T follicular helper cell (primary cell): Measurements from ENCODE around the gene PEMT.

ENCODE experiments used
- DNase-seq: peaks from one replicate; pipeline ENCODE4 v3.0.0-alpha.2; 2020; ENCODE audit warnings: low read depth

The PEMT gene

GRCh38 chr17:17503566-17504130, 87.9 kb downstream of the PEMT start:
- DNase-seq, result no peak

GRCh38 chr17:17502741-17503565, 88.6 kb downstream of the PEMT start:
- DNase-seq, result no peak

- DNase-seq, result no peak
These were observed 90.4 kb downstream of the PEMT start for GRCh38 chr17:17500999-17501605.

GRCh38 chr17:17499402-17500145, 91.9 kb downstream of the PEMT start:
- DNase-seq, result no peak

GRCh38 chr17:17498606-17499301, 92.8 kb downstream of the PEMT start:
- no peak for DNase-seq

GRCh38 chr17:17497845-17498520, 93.5 kb downstream of the PEMT start:
- no peak for DNase-seq

- DNase-seq, result no peak
These were observed 94.3 kb downstream of the PEMT start for GRCh38 chr17:17497065-17497844.

- DNase-seq, result peak; percentile 69
These were observed 95.1 kb downstream of the PEMT start, which contains the start of gene RASD1 for GRCh38 chr17:17496189-17497064. Gene RASD1 (minus strand): TSS chr17:17496395. CDS start chr17:17496181, 214 bp downstream.

- DNase-seq, result no peak
These were observed 95.8 kb downstream of the PEMT start for GRCh38 chr17:17495536-17496188.

GRCh38 chr17:17494870-17495535, 96.5 kb downstream of the PEMT start:
- DNase-seq, result no peak

GRCh38 chr17:17494499-17494869, 97.0 kb downstream of the PEMT start:
- no peak for DNase-seq

GRCh38 chr17:17493986-17494466, 97.5 kb downstream of the PEMT start:
- no peak for DNase-seq

- DNase-seq, result no peak
These were observed 98.1 kb downstream of the PEMT start for GRCh38 chr17:17493249-17493985.

- DNase-seq, result no peak
These were observed 98.9 kb downstream of the PEMT start for GRCh38 chr17:17492571-17492970.

- DNase-seq, result no peak
These were observed 99.4 kb downstream of the PEMT start for GRCh38 chr17:17492085-17492484.

- no peak for DNase-seq
These were observed 99.9 kb downstream of the PEMT start for GRCh38 chr17:17491546-17491988.

GRCh38 chr17:17491031-17491471, 100.5 kb downstream of the PEMT start:
- no peak for DNase-seq
